GM12875 (cell line): ENCODE results near the gene SIDT2.

Experiments used
- H3K4me3 ChIP-seq: one replicate; pipeline ENCODE4 v1.5.1; 2011; ENCODE audit warnings: low read depth, low read length, control low read depth
- TF ChIP-seq, protein P1 (sequence below): IDR thresholded peaks from 2 replicates; pipeline ENCODE4 v1.5.1; 2011; ENCODE audit warnings: low read depth, mild to moderate bottlenecking, control low read depth, inconsistent platforms, low read length, moderate library complexity, borderline replicate concordance; ENCODE audit not compliant: insufficient read depth

Gene SIDT2

DNA sequence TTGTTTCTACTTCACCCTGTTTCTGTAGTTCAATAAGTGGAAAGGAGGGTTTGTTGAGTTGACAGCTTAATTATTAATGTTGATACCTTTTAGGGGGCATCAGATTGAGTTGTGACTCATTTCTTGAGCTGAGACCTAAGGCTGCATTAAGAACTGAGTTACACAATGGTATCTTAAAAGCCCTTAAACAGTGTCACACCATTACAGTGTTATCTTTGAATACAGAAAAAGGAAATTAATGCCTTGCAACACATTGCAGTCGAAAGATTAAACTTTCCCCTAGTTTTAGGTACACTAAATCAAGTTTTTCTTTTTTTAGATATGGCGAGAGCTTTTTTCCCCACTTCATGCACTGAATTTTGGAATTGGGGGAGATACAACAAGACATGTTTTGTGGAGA lies 17.7 kb upstream of the SIDT2 start:
- H3K4me3 ChIP-seq, result no peak overlapping the region
- TF ChIP-seq, protein P1, sequence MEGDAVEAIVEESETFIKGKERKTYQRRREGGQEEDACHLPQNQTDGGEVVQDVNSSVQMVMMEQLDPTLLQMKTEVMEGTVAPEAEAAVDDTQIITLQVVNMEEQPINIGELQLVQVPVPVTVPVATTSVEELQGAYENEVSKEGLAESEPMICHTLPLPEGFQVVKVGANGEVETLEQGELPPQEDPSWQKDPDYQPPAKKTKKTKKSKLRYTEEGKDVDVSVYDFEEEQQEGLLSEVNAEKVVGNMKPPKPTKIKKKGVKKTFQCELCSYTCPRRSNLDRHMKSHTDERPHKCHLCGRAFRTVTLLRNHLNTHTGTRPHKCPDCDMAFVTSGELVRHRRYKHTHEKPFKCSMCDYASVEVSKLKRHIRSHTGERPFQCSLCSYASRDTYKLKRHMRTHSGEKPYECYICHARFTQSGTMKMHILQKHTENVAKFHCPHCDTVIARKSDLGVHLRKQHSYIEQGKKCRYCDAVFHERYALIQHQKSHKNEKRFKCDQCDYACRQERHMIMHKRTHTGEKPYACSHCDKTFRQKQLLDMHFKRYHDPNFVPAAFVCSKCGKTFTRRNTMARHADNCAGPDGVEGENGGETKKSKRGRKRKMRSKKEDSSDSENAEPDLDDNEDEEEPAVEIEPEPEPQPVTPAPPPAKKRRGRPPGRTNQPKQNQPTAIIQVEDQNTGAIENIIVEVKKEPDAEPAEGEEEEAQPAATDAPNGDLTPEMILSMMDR, result no peak

DNA sequence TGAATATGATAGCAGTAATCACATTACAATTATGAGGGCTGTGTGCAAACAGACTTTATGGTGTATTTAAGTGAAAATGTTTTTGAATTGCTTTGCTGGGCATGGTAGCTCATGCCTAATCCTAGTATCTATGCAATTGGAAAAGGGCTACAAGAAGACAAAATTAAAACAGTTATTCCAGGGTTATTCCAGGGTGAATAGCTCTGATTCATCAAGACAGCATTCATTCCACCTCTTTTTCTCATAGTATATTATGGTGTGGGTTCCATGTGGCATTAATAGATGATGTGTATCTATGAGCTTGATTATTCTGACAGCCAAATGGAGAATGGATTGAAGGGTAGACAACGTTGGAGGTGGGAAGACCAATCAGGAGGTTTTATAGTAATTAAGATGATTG lies 12.1 kb upstream of the SIDT2 start:
- TF ChIP-seq, protein P1, result no peak

DNA sequence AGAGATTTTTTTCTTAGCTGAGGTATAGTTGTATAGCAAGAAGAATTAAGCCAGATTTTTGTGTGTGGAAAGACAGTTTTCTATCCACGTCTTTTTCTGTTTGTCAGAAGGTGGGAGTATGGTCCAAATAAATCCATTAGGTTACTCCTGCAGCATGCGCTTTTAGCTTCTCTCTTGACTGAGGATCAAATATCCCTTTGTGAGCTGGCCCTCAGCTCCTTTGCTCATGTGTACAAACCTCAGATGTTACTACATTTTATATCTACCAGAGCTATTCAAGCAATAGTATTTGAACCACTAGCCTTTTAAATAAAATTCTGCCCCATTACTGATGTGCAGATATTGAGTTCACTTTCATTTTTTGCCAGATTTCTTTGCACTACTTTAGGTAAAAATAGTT lies 8.8 kb upstream of the SIDT2 start:
- TF ChIP-seq, protein P1, result no peak
- H3K4me3 ChIP-seq, result no peak overlapping the region

More for the DNA sequence above, 12.1 kb upstream of the SIDT2 start:
- H3K4me3 ChIP-seq, result no peak overlapping the region

DNA sequence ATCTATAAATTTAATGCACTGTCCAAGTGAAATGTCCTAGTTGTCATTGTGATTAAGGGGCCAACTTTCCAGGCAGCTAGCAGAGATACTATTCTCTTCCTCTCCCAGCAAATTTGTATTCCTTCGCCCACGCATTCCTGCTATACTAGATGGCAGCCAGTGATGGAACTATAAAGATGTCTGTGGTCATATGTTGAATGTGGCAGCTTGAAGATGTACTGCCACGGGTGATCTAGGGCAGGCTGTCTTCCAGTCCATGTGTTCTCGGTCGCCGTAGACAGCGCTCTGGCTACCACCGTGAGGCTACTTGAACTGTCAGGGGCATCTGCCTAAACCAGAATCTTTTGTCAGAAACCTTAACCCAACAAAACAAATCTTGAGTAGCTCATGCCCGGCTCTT lies 8.3 kb upstream of the SIDT2 start:
- TF ChIP-seq, protein P1, result no peak
- H3K4me3 ChIP-seq, result no peak overlapping the region

DNA sequence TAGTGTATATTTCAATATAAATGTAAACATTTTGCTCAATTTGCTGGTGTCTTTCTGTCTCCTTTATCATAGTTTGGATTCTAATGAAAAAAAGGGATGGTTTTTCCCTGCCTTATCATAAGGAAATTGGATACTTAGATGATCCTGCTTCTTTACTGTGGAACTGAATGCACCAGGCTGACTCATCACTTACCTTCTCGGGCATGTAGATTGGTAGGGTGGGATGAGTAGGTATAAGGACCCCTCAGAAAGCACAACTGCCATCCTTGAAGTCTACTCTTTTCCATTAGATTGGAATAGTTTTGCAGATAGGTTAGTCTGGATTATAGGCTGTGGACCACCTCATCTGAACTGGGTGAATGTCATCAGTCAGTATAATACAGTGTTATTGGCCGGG lies 7.5 kb upstream of the SIDT2 start:
- no peak overlapping the region for H3K4me3 ChIP-seq
- TF ChIP-seq, protein P1, result no peak

DNA sequence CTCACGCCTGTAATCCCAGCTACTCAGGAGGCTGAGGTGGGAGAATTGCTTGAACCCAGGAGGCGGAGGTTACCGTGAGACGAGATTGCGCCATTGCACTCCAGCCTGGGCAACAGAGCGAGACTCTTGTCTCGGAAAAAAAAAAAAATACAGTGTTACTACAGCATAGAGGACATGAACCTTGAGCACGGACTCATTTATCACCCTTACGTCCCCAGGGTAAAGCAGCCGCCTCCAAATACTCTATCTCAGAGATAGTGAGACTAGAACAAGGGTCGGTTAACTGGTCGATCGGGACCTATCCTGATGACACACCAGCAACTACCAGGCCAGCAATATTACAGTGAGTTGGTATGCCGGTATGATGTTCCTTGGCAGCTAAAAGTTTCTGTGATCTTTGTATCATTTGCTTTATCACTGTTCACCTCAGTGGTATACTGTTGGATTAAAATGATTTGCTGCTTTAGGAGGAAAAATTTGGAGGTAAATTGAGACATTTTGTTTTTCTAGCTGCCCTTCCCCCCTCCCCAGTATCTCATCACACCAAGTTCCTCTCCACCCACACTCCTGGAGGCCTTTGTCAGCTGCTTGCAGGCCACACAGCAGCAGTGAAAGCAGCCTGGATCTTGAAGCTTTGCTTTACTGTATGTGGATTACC lies 7.0 kb upstream of the SIDT2 start:
- TF ChIP-seq, protein P1, result no peak
- no peak overlapping the region for H3K4me3 ChIP-seq

DNA sequence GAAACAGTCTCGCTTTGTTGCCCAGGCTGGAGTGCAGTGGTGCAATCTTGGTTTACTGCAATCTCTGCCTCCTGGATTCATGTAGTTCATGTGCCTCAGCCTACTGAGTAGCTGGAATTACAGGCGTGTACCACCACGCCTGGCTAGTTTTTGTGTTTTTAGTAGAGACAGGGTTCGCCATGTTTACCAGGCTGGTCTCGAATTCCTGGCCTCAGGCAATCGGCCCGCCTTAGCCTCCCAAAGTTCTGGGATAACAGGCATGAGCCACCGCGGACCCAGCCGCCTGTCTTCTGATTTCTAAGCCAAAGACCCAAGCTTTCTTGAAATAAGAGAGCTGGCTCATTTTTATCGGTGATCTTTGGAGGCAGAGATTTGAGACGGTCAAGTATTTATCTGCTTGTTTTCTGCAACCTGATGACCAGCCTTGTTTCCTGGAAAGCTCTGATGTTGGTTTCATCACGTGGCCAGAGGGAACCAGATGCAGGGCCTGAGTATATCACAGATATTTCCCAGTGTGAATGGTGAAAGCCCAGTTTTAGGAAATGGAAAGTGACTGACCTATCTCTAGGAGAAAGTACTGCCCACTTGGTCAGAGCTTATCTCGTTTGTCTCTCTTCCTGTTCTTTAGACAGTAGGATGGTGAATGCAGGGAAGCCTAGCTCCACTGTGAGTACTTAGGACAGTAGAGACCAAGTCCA lies 5.7 kb upstream of the SIDT2 start:
- TF ChIP-seq, protein P1, result no peak
- no peak overlapping the region for H3K4me3 ChIP-seq
